Measurements from ENCODE around the gene AOPEP.

Gene AOPEP

DNA sequence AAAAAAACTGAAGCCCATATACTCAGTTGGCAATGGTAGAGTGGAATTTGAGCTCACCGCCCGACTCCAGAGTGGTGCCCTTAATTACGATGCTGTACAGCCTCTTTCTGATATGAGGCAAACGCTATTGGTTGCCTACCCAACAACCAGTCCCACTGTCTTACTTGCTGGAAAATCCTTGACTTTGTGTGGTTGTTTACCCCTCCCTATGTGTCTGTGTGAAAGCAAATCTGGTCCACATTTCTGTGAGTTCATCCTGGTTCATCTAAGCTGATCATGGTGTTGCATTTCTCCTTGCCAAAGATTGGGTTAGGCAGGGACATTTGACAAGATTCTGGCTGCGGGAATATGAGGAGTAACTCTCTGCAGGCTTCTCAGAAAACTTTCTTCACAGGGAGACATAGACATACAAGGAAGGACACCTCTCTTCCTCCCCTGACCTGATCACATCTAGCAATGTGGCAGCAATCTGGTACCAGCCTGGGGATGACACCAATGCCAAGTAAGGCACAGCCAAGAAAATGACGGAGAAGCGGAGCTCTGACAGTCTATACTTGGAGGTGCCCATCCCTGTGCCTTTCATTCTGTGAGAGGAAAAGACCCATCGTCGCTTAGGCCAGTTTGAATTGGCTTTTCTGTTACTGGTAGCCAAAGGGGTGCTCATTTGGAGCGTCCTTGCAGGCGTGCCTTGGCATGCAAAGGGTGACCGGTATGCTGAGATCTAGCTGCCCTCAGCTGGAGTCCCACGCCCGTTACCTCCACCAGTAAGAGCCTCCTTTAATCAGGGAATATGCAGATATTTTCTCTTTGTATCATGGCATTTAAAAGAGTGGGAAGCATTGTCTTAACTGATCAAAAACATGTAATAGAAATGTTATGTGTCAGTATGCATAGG, 124.3 kb downstream of the AOPEP start:
- DNase-seq = no peak

DNA sequence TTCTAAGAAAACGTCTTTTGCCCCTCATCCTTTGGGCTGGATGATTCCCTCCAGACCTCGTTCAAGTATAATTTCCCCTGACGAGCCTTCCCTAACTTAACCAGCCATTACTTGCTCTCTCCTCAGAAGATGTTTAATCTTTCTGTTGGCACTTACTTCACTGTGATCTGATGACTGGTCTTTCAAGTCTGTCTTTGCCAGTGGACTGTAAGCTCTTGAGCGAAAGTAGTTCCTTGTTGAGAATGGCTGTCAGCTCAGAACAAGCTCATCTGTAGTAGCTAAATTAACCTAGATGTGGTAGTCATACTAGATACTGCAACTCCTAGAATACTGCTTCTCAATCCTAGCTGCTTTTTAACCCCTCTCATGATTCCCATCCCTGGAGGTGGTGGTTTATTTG, 125.0 kb downstream of the AOPEP start:
- no peak for DNase-seq

DNA sequence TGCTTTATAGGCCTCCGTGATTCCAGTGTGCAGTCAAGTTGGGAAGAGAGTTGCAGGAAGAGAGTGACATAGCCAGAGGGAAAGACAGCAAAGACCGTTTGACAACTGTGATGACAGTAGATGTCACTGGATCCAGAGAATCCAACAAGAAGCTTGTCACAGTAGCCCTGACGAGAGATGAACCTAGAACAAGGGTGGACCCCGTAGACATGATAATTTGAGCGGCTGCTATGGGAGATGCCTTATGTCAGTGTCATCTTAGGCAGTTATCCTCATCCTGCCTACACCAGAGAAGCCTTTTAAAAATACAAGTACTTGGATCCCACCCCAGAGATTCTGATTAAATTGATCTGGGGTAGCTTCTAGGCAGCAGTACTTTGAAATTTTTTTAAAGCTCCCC, 125.4 kb downstream of the AOPEP start:
- no peak for DNase-seq

DNA sequence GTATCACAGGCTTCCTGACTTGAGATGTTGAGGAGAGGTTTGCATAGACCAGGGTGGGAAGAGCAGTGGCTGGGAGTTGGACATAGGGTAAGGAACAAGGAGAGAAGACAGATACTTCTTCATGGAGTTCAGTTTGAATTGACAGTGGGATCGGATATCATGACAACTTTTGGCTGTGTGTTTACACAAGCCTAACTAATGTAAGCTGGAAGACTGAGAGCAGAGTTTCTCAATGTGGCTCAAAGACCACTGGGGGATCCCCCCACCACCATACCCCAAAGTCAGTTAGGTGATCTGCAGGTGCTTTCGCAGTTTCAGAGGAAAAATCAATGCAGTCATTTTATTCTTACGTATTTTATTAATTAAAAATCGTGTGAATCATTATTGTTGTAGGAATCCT, 125.9 kb downstream of the AOPEP start:
- no peak for DNase-seq

DNA sequence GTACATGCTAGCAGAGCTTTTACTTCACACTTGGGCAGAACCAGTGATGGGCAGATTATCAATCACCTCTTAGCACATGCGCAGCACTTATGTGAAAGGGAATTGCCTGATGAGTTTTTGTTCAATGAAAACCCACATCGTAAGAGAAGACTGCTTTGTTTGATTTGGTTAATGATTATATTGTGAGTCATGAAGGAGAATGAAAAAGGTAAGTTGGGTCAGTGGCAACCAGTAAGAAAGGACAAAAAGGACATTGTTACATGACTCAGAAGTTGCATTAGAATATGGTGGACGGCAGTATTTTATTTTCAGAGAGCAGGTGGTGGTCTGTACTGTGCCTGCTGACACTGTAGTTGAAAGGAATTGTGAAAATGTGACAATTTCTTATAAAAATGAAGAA, 127.4 kb downstream of the AOPEP start:
- no peak for DNase-seq

DNA sequence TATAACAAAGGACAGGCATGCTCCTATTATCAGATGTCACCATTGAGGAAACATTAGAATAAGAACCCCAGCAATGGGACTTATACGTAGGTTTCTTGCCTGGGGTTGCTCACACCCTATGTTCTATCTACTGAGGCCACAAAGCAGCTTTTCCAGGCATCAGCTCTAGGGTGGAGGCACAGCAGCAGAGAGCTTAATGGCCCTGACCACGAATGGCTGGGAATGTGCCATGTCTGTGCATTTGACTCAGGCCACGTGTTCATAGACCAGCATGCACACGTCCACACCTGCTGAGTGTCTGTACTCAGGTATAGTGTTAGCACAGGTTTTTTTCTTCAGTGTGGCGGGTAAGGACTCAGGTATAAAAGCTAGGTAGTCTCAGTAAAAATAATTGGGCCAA, 129.4 kb downstream of the AOPEP start:
- no peak for DNase-seq

DNA sequence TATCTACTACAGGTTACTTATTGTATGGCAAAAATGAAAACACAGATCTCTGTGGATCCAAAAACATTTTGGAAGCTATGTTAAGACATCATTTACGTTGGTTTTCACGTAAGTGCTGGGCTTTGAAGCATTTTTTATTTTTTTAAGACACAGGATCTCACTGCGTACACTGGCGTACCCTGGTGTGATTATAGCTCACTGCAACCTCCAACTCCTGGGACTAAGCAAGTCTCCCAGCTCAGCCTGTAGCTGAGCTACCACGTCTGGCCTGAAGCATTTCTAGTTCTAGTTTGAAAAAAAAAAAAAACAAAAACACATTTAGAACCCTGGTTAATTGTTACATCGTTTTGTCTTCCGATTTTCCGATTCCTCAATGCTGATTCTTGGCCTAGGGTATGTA, 131.3 kb downstream of the AOPEP start:
- no peak for DNase-seq

DNA sequence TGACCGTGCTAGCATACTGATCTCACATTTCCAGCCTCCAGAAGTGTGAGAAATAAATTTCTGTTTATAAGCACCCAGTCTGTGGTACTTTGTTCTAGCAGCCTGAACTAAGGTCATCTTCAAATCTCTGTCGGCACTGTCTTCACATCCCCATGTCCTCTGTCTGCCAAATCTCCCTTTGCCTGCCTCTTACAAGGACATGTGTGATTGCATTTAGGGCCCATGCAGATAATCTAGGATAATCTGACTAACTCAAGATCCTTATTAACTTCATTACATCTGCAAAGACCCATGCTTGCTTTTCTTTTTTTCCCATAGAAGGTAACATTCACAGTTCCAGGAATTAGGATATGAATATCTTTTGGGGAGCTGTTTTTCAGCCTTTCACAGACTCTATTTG, 132.7 kb downstream of the AOPEP start:
- DNase-seq = no peak

DNA sequence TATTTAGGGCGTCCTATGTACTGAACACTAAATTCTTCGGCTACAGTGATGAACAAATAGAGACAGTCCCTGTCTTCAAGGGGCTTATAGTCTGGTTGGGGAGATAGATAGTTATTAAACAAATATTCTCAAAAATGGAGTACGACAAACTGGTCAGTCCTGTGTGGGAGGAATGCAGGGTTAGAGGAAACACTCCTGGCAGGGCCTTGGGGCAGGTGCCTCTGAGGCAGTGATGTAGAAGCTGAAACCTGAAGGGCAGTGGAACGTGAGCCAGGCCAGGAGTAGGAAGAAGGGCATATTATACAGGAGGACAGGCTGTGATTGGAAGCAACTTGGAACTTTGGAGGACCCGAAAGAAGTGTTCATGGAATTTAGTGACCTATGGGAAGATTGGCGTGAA, 133.4 kb downstream of the AOPEP start:
- no peak for DNase-seq

DNA sequence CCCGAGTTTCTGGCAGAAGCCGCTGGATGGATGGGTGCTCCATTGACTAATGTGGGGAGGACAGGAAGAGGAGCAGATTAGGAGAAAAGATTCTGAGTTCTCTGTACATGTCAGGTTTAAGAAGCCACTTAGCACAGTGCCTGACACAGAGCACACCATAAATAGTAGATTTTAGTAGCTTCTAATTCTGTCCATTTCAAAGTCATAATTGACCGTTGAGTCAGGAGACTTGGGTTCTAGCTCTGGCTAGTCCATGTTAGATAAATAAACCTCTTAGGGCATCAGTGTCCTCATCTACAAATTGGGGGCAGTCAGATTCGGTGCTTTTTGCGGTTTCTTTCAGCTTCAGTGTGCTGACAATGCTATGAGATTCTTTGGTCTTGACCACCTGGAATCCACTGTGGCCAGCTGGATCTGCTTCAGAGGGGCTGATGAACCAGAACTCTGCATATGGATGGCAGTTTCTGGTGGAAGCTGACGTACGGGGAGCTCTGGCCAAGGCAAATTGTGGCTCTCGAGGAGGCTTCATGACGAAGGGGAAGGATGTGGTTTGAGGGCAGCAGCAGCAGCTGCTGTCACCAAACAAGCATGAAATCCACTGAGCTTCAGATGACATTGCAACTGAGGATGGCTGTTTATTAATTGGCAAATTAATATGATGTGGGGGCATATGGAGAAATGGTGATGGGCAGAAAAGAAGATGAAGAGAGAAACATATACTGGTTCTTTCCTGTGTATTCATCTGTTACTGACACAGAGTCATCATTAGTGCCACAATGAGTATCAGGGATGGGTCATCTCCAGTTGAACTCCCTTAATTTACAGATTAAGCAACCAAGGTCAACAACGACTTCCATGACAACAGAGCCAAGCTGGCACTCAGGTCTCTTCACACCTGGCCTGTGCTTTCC, 134.4 kb downstream of the AOPEP start:
- DNase-seq = peak in 1 of 14 donors; percentile 50

DNA sequence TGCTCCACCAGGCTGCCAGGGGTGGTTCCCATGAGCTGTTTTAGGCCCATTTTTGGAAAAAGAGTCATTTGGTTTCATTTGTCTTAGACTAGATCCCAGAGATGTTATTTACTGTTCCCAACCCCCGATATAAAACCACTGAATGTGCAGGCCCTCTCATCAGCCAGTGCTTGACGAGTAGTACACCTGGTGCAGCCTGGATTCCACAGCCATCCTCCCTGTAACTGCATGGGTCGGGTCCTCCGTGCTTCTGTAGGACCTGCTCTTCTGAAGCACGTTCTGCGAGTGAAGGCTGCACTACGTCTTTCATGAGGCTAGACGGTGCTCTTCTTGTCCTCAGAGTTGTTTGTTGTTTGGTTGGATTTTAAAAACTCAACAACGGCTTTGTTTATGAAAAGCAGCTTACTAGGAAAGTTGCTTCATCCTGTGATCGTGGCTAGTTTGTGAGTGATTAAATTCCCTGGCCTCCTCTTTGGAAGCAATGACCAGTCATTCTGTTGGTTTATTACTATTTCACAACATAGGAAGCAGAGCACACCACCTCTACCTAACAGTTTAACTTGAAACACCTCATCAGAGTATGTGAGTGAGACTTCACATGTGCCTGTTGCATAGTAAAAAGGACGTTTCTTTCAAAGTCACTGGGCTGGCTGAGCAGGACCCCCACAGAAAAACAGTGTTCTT, 135.2 kb downstream of the AOPEP start:
- no peak for DNase-seq

DNA sequence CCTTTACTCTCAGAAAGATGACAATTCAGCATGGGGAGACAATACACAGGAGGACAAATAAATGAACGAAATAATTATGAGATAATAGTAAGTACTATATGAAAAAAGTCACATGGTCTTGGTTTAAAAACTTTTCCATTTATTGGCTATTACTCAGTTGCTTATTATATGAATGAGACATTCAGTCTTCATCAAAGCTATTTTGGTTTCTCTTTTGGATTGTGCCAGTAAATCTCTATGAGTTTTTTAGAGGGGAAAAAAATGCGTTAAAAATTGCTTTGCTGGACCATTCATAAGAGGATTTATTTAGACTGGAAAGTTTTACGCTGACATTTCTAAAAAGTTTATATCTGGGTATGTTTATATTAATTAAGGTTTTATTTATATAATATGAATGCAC, 137.7 kb downstream of the AOPEP start:
- DNase-seq = no peak

DNA sequence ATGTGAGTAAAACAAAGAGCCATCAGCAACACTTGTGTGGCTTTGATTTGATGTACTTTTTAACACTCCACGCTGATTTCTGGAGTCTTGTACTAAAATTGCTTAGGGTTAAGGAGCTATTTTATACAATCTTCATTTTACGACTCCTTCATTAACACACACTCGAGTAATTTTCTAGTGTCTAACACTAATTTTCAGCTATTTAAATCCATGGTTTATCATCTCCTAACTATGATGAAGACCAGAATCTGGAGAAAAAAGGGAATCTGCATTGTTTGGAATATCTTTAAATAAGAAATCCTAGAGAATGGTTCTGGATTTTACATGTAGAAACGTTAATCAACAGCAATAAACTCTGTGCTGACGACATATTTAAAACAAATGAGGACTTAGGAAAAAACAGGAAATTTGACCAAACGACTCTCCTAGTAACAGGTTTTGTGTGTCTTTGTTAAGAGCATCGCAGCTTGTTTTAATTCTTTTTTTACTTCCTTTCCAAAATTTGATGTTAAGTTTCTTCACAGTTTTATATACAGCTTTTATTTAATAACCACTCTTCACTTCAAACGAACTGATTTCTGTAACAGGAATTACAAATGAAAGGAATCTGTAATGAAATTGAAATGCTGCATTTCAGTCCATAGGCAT, 138.5 kb downstream of the AOPEP start:
- no peak for DNase-seq

DNA sequence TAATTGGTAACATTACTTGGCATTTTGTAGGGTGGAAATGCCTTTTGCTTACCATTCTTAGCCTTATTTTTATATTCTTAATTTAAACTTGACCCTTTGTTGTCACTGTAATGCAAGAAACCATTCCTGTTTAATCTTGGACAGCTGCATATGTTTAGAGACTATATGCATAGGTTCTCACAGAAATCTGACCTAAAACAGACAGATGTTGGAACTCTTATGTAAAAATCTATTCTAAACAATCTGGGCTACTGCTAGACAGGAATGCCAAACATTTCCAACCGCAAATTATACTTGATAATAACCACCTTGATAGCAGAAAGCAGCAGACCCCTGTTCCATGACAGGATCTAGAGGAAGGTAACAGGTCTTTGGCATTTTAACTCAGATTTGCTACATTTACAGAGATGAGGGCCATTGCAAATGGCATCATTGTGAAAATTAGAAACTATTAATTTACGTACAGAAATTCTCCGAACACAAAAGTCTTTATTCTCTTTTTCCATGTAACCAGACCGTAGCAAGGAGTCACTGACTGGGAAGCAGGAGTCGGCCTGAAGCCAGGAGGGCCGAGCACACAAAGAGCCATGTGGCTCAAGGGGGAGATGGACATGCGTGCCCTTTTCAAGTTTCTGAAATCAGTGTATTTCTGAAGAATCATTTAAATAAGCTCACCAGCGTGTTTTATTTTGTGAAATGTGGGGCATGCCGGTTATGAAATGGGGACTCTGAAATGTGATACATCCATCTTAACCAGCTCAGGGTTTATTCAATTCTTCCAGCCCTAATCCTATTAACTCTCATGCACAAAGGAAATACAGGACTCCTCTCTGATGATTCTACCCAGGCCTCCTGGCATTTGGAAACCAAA, 139.3 kb downstream of the AOPEP start:
- peak in 6 of 14 donors; percentile 12 to 80 (median 24) for DNase-seq

DNA sequence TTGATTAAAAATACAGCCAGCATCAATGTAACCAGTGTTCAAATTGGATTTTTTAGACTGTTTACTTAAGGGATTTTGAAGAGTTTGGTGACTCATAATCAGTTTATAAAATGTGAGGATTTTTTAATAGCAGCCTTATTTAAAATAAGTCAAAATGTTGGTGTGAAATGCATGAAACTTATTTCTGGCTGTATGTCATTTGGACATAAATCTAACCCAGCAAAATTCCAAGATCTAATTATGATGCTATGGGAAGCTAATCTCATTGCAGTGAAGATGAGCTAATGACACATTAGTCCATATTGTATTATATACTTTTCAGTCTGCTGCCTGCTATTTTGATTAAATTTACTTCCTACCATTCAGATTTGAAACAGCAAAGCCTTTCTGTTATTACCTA, 140.3 kb downstream of the AOPEP start:
- DNase-seq = no peak

DNA sequence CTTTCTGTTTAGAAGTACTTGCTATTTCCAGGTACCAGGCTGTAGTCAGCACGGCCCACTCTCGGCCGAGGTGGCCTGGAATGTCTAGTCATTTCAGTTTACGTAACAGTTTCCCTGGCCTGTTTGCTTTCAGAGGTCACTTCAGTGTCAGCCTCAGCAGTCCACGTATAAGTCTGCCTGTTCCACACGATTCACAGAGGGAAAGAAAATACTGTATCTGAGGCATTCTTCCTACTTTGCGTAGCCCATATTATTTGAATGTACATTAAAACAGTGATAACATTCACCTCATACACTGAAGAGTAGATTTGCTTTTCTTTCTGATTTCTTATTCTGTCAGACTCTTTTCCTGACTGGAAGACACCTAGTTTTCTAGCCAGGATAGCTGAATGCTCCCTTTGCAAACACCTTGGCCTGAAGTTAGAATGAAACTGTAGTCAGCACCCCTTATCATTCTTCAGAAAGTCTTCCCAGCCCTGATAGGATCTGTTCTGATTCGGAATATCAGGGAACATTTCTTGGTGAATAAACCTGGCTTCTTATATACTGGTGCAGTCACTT, 140.9 kb downstream of the AOPEP start:
- DNase-seq = peak in 1 of 14 donors; percentile 80

DNA sequence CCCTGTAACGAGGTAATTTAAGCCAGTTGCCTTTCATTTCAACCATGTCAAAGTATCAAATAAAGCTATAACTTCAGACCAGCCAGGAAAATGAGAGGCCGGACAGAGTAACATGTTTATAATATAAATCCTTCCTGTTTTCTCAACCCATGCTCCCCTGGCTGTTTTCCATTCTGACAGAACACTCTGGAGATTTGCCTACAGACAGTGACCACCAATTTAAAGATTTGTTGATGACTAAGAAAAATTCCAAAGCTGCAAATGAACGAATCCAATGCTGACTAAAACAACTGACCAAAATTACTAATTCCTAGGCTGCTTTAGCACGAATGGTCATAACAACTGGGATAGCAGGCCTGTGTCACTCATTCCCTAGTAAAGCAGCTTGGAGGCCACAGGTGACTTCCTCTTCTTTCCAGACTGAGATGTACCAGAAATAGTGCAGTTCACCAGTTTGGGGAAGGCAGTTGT, 141.4 kb downstream of the AOPEP start:
- peak in 1 of 14 donors; percentile 65 for DNase-seq

DNA sequence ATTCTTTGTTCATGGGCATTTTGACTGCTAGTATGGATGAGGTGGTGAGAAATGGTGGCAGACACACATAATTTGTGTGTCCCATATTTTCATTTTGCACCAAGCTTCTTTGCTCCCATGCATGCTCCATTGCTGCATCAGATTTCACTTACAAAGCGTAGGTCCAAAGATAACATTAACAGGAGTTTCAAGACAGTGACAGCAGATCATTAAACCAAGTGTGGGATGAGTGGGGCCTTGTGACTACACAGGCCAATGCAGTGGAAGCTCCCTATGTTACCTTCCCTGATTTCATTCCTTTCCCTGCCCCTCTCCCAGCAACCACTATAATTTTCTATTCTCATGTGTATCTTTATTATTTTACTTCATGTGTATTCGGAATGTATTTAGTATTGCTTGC, 142.0 kb downstream of the AOPEP start:
- DNase-seq = no peak

DNA sequence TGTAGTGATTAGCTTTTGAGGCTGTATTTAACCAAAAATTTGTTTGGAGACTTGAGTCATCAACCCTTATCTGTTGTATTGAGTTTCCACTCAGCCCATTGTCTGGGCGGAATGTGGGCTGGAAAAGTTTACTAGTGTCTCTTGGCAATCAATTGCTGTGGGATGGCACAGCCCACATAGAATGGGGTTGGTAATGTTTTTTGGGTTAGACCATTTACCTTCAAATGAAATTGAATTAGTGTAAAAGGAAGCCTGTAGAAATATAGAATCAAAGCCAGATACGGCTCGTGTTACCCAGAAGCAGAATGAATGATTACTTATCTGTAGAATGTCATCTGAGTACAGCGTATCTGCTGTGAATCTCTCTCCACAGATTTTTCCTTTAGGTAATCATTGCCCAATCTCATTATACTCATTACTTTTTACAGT, 142.9 kb downstream of the AOPEP start:
- DNase-seq = no peak

DNA sequence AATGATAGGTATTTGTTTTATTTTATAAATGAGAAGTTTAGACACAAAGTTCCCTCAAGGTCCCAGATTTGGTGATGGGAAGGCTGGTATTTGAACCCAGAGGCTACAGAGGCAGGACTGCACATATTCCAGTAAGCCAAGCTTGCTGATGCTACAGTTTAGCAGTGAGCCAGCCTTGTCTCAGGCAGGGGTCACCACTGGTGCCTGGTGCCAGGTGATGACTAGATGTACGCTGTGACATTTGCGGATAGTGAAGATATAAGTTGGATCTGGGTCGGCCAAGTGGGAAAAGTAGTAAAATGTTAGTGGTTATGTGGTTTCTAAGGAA, 143.9 kb downstream of the AOPEP start:
- DNase-seq = no peak

Data from C1 segment of cervical spinal cord (tissue), 14 donors.